Measurements from ENCODE around the gene MRPL37.

Gene MRPL37

GRCh38 chr1:54254055-54254454, 54.1 kb downstream of the MRPL37 start:
- Histone ChIP-seq H3K4me1 (no peaks in the 10 kb centered on the region), H3K79me2 (no peaks in the 10 kb centered on the region), H3K9me3 (ENCODE audit: control insufficient read depth, low read length) (no peaks in the 10 kb centered on the region), H3K27ac (no peak overlapping the region), H3K36me3 (ENCODE audit: control insufficient read depth, insufficient read depth, low read length) (no peaks in the 10 kb centered on the region), H2AFZ (no peak overlapping the region), H3K27me3 (ENCODE audit: control insufficient read depth, insufficient read depth, low read length) (no peaks in the 10 kb centered on the region), H3K4me3 (ENCODE audit: low read depth, low read length) (no peak overlapping the region), H3K9ac (no peak overlapping the region), H3K4me2 (ENCODE audit: low read length) (no peak overlapping the region)
- TF ChIP-seq CTCF (IDR thresholded peaks at IDR 0.05) = no peak

DNA sequence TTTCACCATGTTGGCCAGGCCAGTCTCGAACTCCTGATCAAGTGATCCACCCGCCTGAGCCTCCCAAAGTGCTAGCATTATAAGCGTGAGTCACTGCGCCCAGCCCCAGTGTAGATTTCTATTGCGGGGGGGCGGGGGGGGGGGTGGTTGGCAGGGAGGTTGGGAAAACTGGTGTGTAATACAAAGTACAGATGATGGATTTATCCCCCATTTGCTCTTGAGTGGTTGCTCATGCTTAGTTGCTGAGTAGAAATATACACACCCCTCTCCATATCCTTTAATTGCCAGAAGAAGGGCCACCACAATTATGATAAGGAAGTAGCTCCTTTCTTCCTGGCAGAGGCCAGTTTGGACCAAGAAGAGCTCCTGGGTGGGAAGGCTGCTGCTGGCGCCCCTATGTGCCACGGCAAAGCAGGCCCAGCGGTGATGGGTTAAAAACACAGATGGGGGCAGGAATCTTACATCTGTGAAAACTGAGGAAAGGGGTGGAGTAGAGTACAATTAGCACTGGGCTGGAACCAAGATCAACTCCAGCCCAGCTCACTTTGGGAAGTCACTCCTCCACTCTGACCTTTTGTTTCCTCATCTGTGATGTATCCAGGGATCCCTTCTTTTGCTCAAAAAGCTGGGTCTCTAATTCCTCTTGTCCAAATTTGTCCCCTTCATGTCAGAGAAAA, 55.2 kb downstream of the MRPL37 start:
- no peaks in the 10 kb centered on the region for H3K36me3 ChIP-seq (ENCODE audit: control insufficient read depth, insufficient read depth, low read length)
- H3K27ac ChIP-seq = no peak overlapping the region
- H2AFZ ChIP-seq = no peak overlapping the region
- H3K4me2 ChIP-seq (ENCODE audit: low read length) = no peak overlapping the region
- no peaks in the 10 kb centered on the region for H3K4me1 ChIP-seq
- H3K9me3 ChIP-seq (ENCODE audit: control insufficient read depth, low read length) = no peaks in the 10 kb centered on the region
- no peaks in the 10 kb centered on the region for H3K79me2 ChIP-seq
- no peak overlapping the region for H3K9ac ChIP-seq
- H3K4me3 ChIP-seq (ENCODE audit: low read depth, low read length) = no peak overlapping the region
- TF ChIP-seq CTCF (IDR thresholded peaks at IDR 0.05) = no peak
- H3K27me3 ChIP-seq (ENCODE audit: control insufficient read depth, insufficient read depth, low read length) = no peaks in the 10 kb centered on the region

- no peaks in the 10 kb centered on the region for H3K9me3 ChIP-seq (ENCODE audit: control insufficient read depth, low read length)
- H3K36me3 ChIP-seq (ENCODE audit: control insufficient read depth, insufficient read depth, low read length) = no peaks in the 10 kb centered on the region
- H3K27me3 ChIP-seq (ENCODE audit: control insufficient read depth, insufficient read depth, low read length) = no peaks in the 10 kb centered on the region
- H3K4me1 ChIP-seq = no peaks in the 10 kb centered on the region
- no peak overlapping the region for H3K9ac ChIP-seq
- H3K4me3 ChIP-seq (ENCODE audit: low read depth, low read length) = no peak overlapping the region
- TF ChIP-seq CTCF (IDR thresholded peaks at IDR 0.05) = no peak
- H2AFZ ChIP-seq = no peak overlapping the region
- H3K27ac ChIP-seq = no peak overlapping the region
- H3K4me2 ChIP-seq (ENCODE audit: low read length) = no peak overlapping the region
- H3K79me2 ChIP-seq = no peaks in the 10 kb centered on the region
Observed at GRCh38 chr1:54256522-54257345, 56.8 kb downstream of the MRPL37 start.

DNA sequence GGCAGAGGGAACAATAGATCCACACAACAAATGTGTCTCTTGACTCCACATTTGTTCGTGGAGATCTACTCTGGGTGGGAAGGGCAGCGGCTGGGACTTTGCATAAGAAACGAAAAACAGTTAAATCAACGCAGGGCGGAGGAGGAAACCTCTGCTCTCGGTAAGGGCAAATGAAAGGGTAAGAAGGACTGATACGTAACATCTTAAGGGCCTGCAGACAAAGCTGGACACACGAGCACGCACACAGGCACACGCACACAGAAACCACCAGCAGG, 57.3 kb downstream of the MRPL37 start:
- no peaks in the 10 kb centered on the region for H3K27me3 ChIP-seq (ENCODE audit: control insufficient read depth, insufficient read depth, low read length)
- H3K9ac ChIP-seq = no peak overlapping the region
- no peaks in the 10 kb centered on the region for H3K79me2 ChIP-seq
- H3K4me3 ChIP-seq (ENCODE audit: low read depth, low read length) = no peak overlapping the region
- H3K27ac ChIP-seq = no peak overlapping the region
- H3K9me3 ChIP-seq (ENCODE audit: control insufficient read depth, low read length) = no peaks in the 10 kb centered on the region
- no peak for TF ChIP-seq CTCF (IDR thresholded peaks at IDR 0.05)
- no peaks in the 10 kb centered on the region for H3K36me3 ChIP-seq (ENCODE audit: control insufficient read depth, insufficient read depth, low read length)
- H2AFZ ChIP-seq = no peak overlapping the region
- H3K4me1 ChIP-seq = no peaks in the 10 kb centered on the region
- H3K4me2 ChIP-seq (ENCODE audit: low read length) = no peak overlapping the region

- Histone ChIP-seq H3K9ac (no peak overlapping the region), H3K9me3 (ENCODE audit: control insufficient read depth, low read length) (no peaks in the 10 kb centered on the region), H3K4me3 (ENCODE audit: low read depth, low read length) (no peak overlapping the region), H2AFZ (no peak overlapping the region), H3K27me3 (ENCODE audit: control insufficient read depth, insufficient read depth, low read length) (no peaks in the 10 kb centered on the region), H3K4me1 (no peaks in the 10 kb centered on the region), H3K27ac (no peak overlapping the region), H3K36me3 (ENCODE audit: control insufficient read depth, insufficient read depth, low read length) (no peaks in the 10 kb centered on the region), H3K79me2 (no peaks in the 10 kb centered on the region), H3K4me2 (ENCODE audit: low read length) (no peak overlapping the region)
- TF ChIP-seq CTCF (IDR thresholded peaks at IDR 0.05) = no peak
Observed at GRCh38 chr1:54257876-54258275, 57.9 kb downstream of the MRPL37 start.

All from parathyroid adenoma (tissue), 2 donors.